GM21515 (cell line): Measurements from ENCODE around the gene LBH.
A peak's percentile ranks its signal among the peaks of the same experiment; 100 is the strongest.

ENCODE experiments used
- ATAC-seq: cut with Tn5 transposase; IDR thresholded peaks from one replicate; pipeline ENCODE4 v1.9.1; 2021; ENCODE audit not compliant: unreplicated experiment

LBH gene

GRCh38 chr2:30231212-30231995 is at the start of gene LBH:
LBH (plus strand) TSS chr2:30231534; CDS start chr2:30231739, 205 bp downstream.
- peak; percentile 48 for ATAC-seq

- no peak for ATAC-seq
Observed at GRCh38 chr2:30184035-30184434, 47.3 kb upstream of the LBH start.

- no peak for ATAC-seq
Observed at GRCh38 chr2:30185178-30185577, 46.2 kb upstream of the LBH start.

- no peak for ATAC-seq
Observed at GRCh38 chr2:30188292-30188691, 43.0 kb upstream of the LBH start.

- no peak for ATAC-seq
Observed at GRCh38 chr2:30190637-30191036, 40.7 kb upstream of the LBH start.

GRCh38 chr2:30191107-30191506 is 40.2 kb upstream of the LBH start:
- ATAC-seq = no peak

- no peak for ATAC-seq
Observed at GRCh38 chr2:30191819-30192271, 39.5 kb upstream of the LBH start.

GRCh38 chr2:30192314-30192713 is 39.0 kb upstream of the LBH start:
- no peak for ATAC-seq

- no peak for ATAC-seq
Observed at GRCh38 chr2:30193104-30193681, 38.1 kb upstream of the LBH start.

GRCh38 chr2:30194421-30194820 is 36.9 kb upstream of the LBH start:
- ATAC-seq = no peak

- no peak for ATAC-seq
Observed at GRCh38 chr2:30195016-30195415, 36.3 kb upstream of the LBH start.

- ATAC-seq = no peak
Observed at GRCh38 chr2:30197570-30198192, 33.7 kb upstream of the LBH start.

- ATAC-seq = no peak
Observed at GRCh38 chr2:30201990-30202389, 29.3 kb upstream of the LBH start.

GRCh38 chr2:30203156-30203555 is 28.2 kb upstream of the LBH start:
- ATAC-seq = no peak

GRCh38 chr2:30204281-30204680 is 27.1 kb upstream of the LBH start:
- ATAC-seq = no peak

GRCh38 chr2:30205456-30205855 is 25.9 kb upstream of the LBH start:
- ATAC-seq = no peak

GRCh38 chr2:30206461-30207430 is 24.6 kb upstream of the LBH start:
- no peak for ATAC-seq

- no peak for ATAC-seq
Observed at GRCh38 chr2:30208453-30208852, 22.9 kb upstream of the LBH start.

- ATAC-seq = no peak
Observed at GRCh38 chr2:30209227-30209626, 22.1 kb upstream of the LBH start.

- no peak for ATAC-seq
Observed at GRCh38 chr2:30213326-30213725, 18.0 kb upstream of the LBH start.

GRCh38 chr2:30213907-30214463 is 17.3 kb upstream of the LBH start:
- no peak for ATAC-seq
